Measurements from ENCODE around the gene SOAT2. TPM values are rescaled to one million over a fixed set of nuclear protein-coding genes. Genes with fewer than 3 reads are reported as not detected.

Gene SOAT2

GRCh38 chr12:53171725-53172329 is 68.5 kb downstream of the SOAT2 start:
- Histone ChIP-seq H2BK5ac (ENCODE audit: low read depth, low read length, poor library complexity, severe bottlenecking) (no peak overlapping the region), H2BK12ac (ENCODE audit: low read length in 2 of 2) (no peak overlapping the region), H3K36me3 (ENCODE audit: control insufficient read depth in 1 of 2, insufficient read depth in 2 of 2, low read depth in 1 of 2, low read length in 2 of 2) (peaks cover 27 to 32% of the 10 kb centered on the region in 2 experiments), H3K14ac (ENCODE audit: low read length in 2 of 2) (no peak overlapping the region), H3K9me3 (ENCODE audit: control insufficient read depth, low read length) (no peaks in the 10 kb centered on the region), H2BK120ac (ENCODE audit: low read depth, low read length) (no peak overlapping the region), H3K27ac (ENCODE audit: low read length, poor library complexity, severe bottlenecking) (no peak overlapping the region), H3K18ac (ENCODE audit: low read depth in 1 of 2, low read length in 2 of 2) (no peak overlapping the region), H3K23ac (ENCODE audit: low read length in 2 of 2) (no peak overlapping the region), H2AK5ac (ENCODE audit: low read length, severe bottlenecking) (no peak overlapping the region), H3K79me1 (replicated peaks; ENCODE audit: low read length, poor library complexity, severe bottlenecking) (peaks cover 1% of the 10 kb centered on the region), H2BK15ac (ENCODE audit: low read depth, poor library complexity, severe bottlenecking) (no peak overlapping the region), H2AFZ (ENCODE audit: low read depth, low read length) (no peak overlapping the region), H3K4me2 (ENCODE audit: low read length, poor library complexity, severe bottlenecking) (no peak overlapping the region), H3K4me3 (ENCODE audit: insufficient read depth in 1 of 2, low read depth in 1 of 2, low read length in 2 of 2) (no peak overlapping the region), H3K4ac (ENCODE audit: low read depth in 1 of 2, low read length in 2 of 2) (no peak overlapping the region), H3K4me1 (ENCODE audit: control insufficient read depth, insufficient read depth, low read depth, low read length) (peaks cover 16% of the 10 kb centered on the region), H3K9ac (ENCODE audit: low read length) (no peak overlapping the region), H4K8ac (ENCODE audit: low read length) (no peak overlapping the region), H3K27me3 (ENCODE audit: control insufficient read depth in 1 of 2, insufficient read depth in 1 of 2, low read length in 2 of 2) (no peaks in the 10 kb centered on the region), H4K91ac (ENCODE audit: low read length) (no peak overlapping the region)
- no peak for DNase-seq
- WGBS, result 81% methylated on average over 9 of the region's 10 CpGs

- Histone ChIP-seq H3K27me3 (ENCODE audit: control insufficient read depth in 1 of 2, insufficient read depth in 1 of 2, low read length in 2 of 2) (no peaks in the 10 kb centered on the region), H3K4me1 (ENCODE audit: control insufficient read depth, insufficient read depth, low read depth, low read length) (peaks cover 16% of the 10 kb centered on the region), H3K27ac (ENCODE audit: low read length, poor library complexity, severe bottlenecking) (no peak overlapping the region), H3K4me2 (ENCODE audit: low read length, poor library complexity, severe bottlenecking) (no peak overlapping the region), H3K9me3 (ENCODE audit: control insufficient read depth, low read length) (no peaks in the 10 kb centered on the region), H2BK5ac (ENCODE audit: low read depth, low read length, poor library complexity, severe bottlenecking) (no peak overlapping the region), H3K18ac (ENCODE audit: low read depth in 1 of 2, low read length in 2 of 2) (no peak overlapping the region), H4K8ac (ENCODE audit: low read length) (no peak overlapping the region), H2BK120ac (ENCODE audit: low read depth, low read length) (no peak overlapping the region), H4K91ac (ENCODE audit: low read length) (no peak overlapping the region), H3K14ac (ENCODE audit: low read length in 2 of 2) (no peak overlapping the region), H3K9ac (ENCODE audit: low read length) (no peak overlapping the region), H3K36me3 (ENCODE audit: control insufficient read depth in 1 of 2, insufficient read depth in 2 of 2, low read depth in 1 of 2, low read length in 2 of 2) (peaks cover 27% of the 10 kb centered on the region in 2 experiments), H2AK5ac (ENCODE audit: low read length, severe bottlenecking) (no peak overlapping the region), H3K23ac (ENCODE audit: low read length in 2 of 2) (no peak overlapping the region), H3K79me1 (replicated peaks; ENCODE audit: low read length, poor library complexity, severe bottlenecking) (peaks cover 1% of the 10 kb centered on the region), H2BK12ac (ENCODE audit: low read length in 2 of 2) (no peak overlapping the region), H2AFZ (ENCODE audit: low read depth, low read length) (no peak overlapping the region), H3K4me3 (ENCODE audit: insufficient read depth in 1 of 2, low read depth in 1 of 2, low read length in 2 of 2) (no peak overlapping the region), H3K4ac (ENCODE audit: low read depth in 1 of 2, low read length in 2 of 2) (no peak overlapping the region), H2BK15ac (ENCODE audit: low read depth, poor library complexity, severe bottlenecking) (no peak overlapping the region)
- WGBS, result 89% methylated on average over 8 of the region's 11 CpGs
- no peak for DNase-seq
These were observed 69.1 kb downstream of the SOAT2 start for GRCh38 chr12:53172352-53172751.

GRCh38 chr12:53173085-53173715 is 69.9 kb downstream of the SOAT2 start:
- Histone ChIP-seq H3K9ac (ENCODE audit: low read length) (peak overlapping the region; percentile 53), H3K4me1 (ENCODE audit: control insufficient read depth, insufficient read depth, low read depth, low read length) (peaks cover 16% of the 10 kb centered on the region), H3K14ac (ENCODE audit: low read length in 2 of 2) (no peak overlapping the region), H3K18ac (ENCODE audit: low read depth in 1 of 2, low read length in 2 of 2) (no peak overlapping the region), H4K8ac (ENCODE audit: low read length) (no peak overlapping the region), H2BK12ac (ENCODE audit: low read length in 2 of 2) (no peak overlapping the region), H4K91ac (ENCODE audit: low read length) (no peak overlapping the region), H3K79me1 (replicated peaks; ENCODE audit: low read length, poor library complexity, severe bottlenecking) (peaks cover 2% of the 10 kb centered on the region), H2BK5ac (ENCODE audit: low read depth, low read length, poor library complexity, severe bottlenecking) (no peak overlapping the region), H3K4me2 (ENCODE audit: low read length, poor library complexity, severe bottlenecking) (no peak overlapping the region), H3K4me3 (ENCODE audit: insufficient read depth in 1 of 2, low read depth in 1 of 2, low read length in 2 of 2) (no peak overlapping the region), H3K4ac (ENCODE audit: low read depth in 1 of 2, low read length in 2 of 2) (peak overlapping the region in 1 of 2 experiments; percentile 64), H3K27ac (ENCODE audit: low read length, poor library complexity, severe bottlenecking) (no peak overlapping the region), H2BK15ac (ENCODE audit: low read depth, poor library complexity, severe bottlenecking) (peak overlapping the region; percentile 9), H2AFZ (ENCODE audit: low read depth, low read length) (no peak overlapping the region), H3K36me3 (ENCODE audit: control insufficient read depth in 1 of 2, insufficient read depth in 2 of 2, low read depth in 1 of 2, low read length in 2 of 2) (peaks cover 18 to 27% of the 10 kb centered on the region in 2 experiments), H3K23ac (ENCODE audit: low read length in 2 of 2) (no peak overlapping the region), H2AK5ac (ENCODE audit: low read length, severe bottlenecking) (no peak overlapping the region), H2BK120ac (ENCODE audit: low read depth, low read length) (no peak overlapping the region), H3K27me3 (ENCODE audit: control insufficient read depth in 1 of 2, insufficient read depth in 1 of 2, low read length in 2 of 2) (no peaks in the 10 kb centered on the region), H3K9me3 (ENCODE audit: control insufficient read depth, low read length) (no peaks in the 10 kb centered on the region)
- DNase-seq, result no peak
- WGBS, result 91% methylated on average over 9 of the region's 10 CpGs

Small RNA genes within 50 kb of the gene (small RNA-seq; reads per million reads assigned to genes)
- not detected for gene HIGD1AP1 (ENCODE audit: low read depth)
- gene MIR6757 (ENCODE audit: low read depth), result 2.0 reads per million
- not detected for gene RNU6-333P (ENCODE audit: low read depth)
